ENCODE measurements around the gene KCTD20.

DNA sequence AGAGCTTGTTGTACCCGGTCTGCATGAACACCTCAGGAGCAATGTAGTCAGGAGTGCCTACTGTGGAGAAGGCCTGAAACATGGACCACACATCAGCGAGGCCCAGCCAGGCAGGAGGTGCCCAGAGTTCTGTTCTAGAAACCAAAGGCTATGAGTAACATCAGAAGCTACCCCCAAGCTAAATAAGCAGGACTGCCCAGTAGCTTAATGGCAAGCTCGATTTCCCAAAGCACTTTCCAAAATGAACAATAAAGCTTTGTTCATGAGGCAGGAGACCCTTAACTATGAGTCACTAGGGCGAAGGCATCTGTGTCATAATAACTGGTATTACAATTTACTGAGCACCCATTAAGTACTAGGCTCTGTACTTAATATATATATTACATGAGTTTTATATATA is 57.1 kb downstream of the KCTD20 start:
- TF ChIP-seq KLF8 (tag by site-specific recombination; IDR thresholded peaks at IDR 0.05) (no peak), ZXDB (tag by site-specific recombination; IDR thresholded peaks at IDR 0.05) (no peak), ZNF510 (tag by site-specific recombination; IDR thresholded peaks at IDR 0.05; ENCODE audit: insufficient replicate concordance) (no peak), SALL2 (tag by site-specific recombination; IDR thresholded peaks at IDR 0.05; ENCODE audit: borderline replicate concordance) (no peak), ZSCAN30 (tag by site-specific recombination; IDR thresholded peaks at IDR 0.05) (no peak), ZNF24 (tag by site-specific recombination; IDR thresholded peaks at IDR 0.05) (no peak), ZNF48 (tag by site-specific recombination; IDR thresholded peaks at IDR 0.05) (no peak), ZNF311 (tag by site-specific recombination; IDR thresholded peaks at IDR 0.05; ENCODE audit: borderline replicate concordance) (no peak)
- TF ChIP-seq, protein P1, sequence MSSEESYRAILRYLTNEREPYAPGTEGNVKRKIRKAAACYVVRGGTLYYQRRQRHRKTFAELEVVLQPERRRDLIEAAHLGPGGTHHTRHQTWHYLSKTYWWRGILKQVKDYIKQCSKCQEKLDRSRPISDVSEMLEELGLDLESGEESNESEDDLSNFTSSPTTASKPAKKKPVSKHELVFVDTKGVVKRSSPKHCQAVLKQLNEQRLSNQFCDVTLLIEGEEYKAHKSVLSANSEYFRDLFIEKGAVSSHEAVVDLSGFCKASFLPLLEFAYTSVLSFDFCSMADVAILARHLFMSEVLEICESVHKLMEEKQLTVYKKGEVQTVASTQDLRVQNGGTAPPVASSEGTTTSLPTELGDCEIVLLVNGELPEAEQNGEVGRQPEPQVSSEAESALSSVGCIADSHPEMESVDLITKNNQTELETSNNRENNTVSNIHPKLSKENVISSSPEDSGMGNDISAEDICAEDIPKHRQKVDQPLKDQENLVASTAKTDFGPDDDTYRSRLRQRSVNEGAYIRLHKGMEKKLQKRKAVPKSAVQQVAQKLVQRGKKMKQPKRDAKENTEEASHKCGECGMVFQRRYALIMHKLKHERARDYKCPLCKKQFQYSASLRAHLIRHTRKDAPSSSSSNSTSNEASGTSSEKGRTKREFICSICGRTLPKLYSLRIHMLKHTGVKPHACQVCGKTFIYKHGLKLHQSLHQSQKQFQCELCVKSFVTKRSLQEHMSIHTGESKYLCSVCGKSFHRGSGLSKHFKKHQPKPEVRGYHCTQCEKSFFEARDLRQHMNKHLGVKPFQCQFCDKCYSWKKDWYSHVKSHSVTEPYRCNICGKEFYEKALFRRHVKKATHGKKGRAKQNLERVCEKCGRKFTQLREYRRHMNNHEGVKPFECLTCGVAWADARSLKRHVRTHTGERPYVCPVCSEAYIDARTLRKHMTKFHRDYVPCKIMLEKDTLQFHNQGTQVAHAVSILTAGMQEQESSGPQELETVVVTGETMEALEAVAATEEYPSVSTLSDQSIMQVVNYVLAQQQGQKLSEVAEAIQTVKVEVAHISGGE (tag by site-specific recombination; conservative IDR thresholded peaks at IDR 0.05; ENCODE audit: low read depth), result no peak
- TF ChIP-seq, protein P2, sequence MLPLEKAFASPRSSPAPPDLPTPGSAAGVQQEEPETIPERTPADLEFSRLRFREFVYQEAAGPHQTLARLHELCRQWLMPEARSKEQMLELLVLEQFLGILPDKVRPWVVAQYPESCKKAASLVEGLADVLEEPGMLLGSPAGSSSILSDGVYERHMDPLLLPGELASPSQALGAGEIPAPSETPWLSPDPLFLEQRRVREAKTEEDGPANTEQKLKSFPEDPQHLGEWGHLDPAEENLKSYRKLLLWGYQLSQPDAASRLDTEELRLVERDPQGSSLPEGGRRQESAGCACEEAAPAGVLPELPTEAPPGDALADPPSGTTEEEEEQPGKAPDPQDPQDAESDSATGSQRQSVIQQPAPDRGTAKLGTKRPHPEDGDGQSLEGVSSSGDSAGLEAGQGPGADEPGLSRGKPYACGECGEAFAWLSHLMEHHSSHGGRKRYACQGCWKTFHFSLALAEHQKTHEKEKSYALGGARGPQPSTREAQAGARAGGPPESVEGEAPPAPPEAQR (tag by site-specific recombination; IDR thresholded peaks at IDR 0.05), result no peak
- TF ChIP-seq, protein P3, sequence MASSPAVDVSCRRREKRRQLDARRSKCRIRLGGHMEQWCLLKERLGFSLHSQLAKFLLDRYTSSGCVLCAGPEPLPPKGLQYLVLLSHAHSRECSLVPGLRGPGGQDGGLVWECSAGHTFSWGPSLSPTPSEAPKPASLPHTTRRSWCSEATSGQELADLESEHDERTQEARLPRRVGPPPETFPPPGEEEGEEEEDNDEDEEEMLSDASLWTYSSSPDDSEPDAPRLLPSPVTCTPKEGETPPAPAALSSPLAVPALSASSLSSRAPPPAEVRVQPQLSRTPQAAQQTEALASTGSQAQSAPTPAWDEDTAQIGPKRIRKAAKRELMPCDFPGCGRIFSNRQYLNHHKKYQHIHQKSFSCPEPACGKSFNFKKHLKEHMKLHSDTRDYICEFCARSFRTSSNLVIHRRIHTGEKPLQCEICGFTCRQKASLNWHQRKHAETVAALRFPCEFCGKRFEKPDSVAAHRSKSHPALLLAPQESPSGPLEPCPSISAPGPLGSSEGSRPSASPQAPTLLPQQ (tag by site-specific recombination; IDR thresholded peaks at IDR 0.05), result no peak
- TF ChIP-seq, protein P4, sequence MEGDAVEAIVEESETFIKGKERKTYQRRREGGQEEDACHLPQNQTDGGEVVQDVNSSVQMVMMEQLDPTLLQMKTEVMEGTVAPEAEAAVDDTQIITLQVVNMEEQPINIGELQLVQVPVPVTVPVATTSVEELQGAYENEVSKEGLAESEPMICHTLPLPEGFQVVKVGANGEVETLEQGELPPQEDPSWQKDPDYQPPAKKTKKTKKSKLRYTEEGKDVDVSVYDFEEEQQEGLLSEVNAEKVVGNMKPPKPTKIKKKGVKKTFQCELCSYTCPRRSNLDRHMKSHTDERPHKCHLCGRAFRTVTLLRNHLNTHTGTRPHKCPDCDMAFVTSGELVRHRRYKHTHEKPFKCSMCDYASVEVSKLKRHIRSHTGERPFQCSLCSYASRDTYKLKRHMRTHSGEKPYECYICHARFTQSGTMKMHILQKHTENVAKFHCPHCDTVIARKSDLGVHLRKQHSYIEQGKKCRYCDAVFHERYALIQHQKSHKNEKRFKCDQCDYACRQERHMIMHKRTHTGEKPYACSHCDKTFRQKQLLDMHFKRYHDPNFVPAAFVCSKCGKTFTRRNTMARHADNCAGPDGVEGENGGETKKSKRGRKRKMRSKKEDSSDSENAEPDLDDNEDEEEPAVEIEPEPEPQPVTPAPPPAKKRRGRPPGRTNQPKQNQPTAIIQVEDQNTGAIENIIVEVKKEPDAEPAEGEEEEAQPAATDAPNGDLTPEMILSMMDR (tag by site-specific recombination; IDR thresholded peaks at IDR 0.05), result no peak
- TF ChIP-seq, protein P5, sequence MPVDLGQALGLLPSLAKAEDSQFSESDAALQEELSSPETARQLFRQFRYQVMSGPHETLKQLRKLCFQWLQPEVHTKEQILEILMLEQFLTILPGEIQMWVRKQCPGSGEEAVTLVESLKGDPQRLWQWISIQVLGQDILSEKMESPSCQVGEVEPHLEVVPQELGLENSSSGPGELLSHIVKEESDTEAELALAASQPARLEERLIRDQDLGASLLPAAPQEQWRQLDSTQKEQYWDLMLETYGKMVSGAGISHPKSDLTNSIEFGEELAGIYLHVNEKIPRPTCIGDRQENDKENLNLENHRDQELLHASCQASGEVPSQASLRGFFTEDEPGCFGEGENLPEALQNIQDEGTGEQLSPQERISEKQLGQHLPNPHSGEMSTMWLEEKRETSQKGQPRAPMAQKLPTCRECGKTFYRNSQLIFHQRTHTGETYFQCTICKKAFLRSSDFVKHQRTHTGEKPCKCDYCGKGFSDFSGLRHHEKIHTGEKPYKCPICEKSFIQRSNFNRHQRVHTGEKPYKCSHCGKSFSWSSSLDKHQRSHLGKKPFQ (tag by site-specific recombination; IDR thresholded peaks at IDR 0.05), result no peak
- TF ChIP-seq, protein P6, sequence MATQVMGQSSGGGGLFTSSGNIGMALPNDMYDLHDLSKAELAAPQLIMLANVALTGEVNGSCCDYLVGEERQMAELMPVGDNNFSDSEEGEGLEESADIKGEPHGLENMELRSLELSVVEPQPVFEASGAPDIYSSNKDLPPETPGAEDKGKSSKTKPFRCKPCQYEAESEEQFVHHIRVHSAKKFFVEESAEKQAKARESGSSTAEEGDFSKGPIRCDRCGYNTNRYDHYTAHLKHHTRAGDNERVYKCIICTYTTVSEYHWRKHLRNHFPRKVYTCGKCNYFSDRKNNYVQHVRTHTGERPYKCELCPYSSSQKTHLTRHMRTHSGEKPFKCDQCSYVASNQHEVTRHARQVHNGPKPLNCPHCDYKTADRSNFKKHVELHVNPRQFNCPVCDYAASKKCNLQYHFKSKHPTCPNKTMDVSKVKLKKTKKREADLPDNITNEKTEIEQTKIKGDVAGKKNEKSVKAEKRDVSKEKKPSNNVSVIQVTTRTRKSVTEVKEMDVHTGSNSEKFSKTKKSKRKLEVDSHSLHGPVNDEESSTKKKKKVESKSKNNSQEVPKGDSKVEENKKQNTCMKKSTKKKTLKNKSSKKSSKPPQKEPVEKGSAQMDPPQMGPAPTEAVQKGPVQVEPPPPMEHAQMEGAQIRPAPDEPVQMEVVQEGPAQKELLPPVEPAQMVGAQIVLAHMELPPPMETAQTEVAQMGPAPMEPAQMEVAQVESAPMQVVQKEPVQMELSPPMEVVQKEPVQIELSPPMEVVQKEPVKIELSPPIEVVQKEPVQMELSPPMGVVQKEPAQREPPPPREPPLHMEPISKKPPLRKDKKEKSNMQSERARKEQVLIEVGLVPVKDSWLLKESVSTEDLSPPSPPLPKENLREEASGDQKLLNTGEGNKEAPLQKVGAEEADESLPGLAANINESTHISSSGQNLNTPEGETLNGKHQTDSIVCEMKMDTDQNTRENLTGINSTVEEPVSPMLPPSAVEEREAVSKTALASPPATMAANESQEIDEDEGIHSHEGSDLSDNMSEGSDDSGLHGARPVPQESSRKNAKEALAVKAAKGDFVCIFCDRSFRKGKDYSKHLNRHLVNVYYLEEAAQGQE (tag by site-specific recombination; IDR thresholded peaks at IDR 0.05), result no peak
